ENCODE data around the gene SERPINA9. TPM values are rescaled to one million over a fixed set of nuclear protein-coding genes. Genes with fewer than 3 reads are reported as not detected.
A peak's percentile ranks its signal among the peaks of the same experiment; 100 is the strongest.

The SERPINA9 gene
- total RNA-seq, 2 donors from 2014 or later, result not detected

- TF ChIP-seq, protein P1, sequence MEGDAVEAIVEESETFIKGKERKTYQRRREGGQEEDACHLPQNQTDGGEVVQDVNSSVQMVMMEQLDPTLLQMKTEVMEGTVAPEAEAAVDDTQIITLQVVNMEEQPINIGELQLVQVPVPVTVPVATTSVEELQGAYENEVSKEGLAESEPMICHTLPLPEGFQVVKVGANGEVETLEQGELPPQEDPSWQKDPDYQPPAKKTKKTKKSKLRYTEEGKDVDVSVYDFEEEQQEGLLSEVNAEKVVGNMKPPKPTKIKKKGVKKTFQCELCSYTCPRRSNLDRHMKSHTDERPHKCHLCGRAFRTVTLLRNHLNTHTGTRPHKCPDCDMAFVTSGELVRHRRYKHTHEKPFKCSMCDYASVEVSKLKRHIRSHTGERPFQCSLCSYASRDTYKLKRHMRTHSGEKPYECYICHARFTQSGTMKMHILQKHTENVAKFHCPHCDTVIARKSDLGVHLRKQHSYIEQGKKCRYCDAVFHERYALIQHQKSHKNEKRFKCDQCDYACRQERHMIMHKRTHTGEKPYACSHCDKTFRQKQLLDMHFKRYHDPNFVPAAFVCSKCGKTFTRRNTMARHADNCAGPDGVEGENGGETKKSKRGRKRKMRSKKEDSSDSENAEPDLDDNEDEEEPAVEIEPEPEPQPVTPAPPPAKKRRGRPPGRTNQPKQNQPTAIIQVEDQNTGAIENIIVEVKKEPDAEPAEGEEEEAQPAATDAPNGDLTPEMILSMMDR (IDR thresholded peaks at IDR 0.05), result no peak
- no peaks in the 10 kb centered on the region for H3K9me3 ChIP-seq
- H3K27ac ChIP-seq, result no peak within 1 kb of the TSS
- no peaks in the 10 kb centered on the region for H3K27me3 ChIP-seq
- DNase-seq (ENCODE audit: low spot score), result peak; percentile 26
- no peaks in the 10 kb centered on the region for H3K4me1 ChIP-seq
- H3K4me3 ChIP-seq, result no peak within 1 kb of the TSS
- no peaks in the 10 kb centered on the region for H3K36me3 ChIP-seq
These were observed 33.4 kb upstream of the SERPINA9 start, which contains the start of gene SERPINA12 for GRCh38 chr14:94509356-94509755. SERPINA12 (minus strand) TSS chr14:94509469; CDS start chr14:94498397, 11,072 bp downstream.

DNA sequence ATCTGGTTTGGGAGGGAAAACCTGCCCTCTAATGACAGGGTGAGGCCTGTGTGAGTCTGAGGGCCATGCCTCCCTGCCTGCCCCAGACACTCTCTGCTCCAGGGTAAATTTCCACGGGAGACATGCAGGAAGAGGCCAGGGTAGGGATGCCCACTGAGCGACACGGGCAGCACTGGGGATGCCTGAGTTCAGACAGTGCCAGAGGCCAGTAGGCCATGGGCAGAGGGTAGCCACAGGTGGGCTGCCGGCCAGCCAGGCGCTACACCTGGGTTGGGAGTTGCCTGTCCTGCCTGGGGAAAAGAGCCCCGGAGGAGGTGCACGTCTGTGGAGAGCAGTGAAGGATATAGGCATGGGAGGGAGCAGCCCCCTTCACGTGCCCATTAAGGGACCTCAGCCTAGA lies 29.6 kb upstream of the SERPINA9 start:
- no peaks in the 10 kb centered on the region for H3K4me1 ChIP-seq
- TF ChIP-seq, protein P1 (IDR thresholded peaks at IDR 0.05), result no peak
- H3K27me3 ChIP-seq, result no peaks in the 10 kb centered on the region
- H3K27ac ChIP-seq, result no peak overlapping the region
- no peaks in the 10 kb centered on the region for H3K9me3 ChIP-seq
- no peaks in the 10 kb centered on the region for H3K36me3 ChIP-seq
- no peak overlapping the region for H3K4me3 ChIP-seq
- DNase-seq (ENCODE audit: low spot score), result no peak

DNA sequence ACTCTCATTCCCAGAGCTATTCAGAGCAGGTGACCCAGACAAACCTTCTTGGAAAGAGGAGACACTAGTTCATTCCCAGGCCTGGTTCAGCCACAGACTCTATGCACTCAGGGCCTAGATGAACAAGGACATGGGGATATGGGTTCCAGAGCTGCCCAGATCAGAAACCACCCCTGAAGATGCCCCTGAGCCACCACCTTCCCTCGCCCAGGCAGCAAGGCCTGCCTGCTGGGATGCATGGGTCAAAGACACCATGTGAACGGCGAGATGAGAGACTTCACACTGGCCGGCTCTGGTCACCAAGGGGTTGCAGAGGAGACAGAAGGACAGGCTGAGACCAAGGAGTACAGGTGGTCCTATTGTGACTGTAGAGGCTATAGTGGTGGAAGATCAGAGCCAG lies 29.2 kb upstream of the SERPINA9 start:
- no peaks in the 10 kb centered on the region for H3K27me3 ChIP-seq
- no peak overlapping the region for H3K27ac ChIP-seq
- TF ChIP-seq, protein P1 (IDR thresholded peaks at IDR 0.05), result no peak

DNA sequence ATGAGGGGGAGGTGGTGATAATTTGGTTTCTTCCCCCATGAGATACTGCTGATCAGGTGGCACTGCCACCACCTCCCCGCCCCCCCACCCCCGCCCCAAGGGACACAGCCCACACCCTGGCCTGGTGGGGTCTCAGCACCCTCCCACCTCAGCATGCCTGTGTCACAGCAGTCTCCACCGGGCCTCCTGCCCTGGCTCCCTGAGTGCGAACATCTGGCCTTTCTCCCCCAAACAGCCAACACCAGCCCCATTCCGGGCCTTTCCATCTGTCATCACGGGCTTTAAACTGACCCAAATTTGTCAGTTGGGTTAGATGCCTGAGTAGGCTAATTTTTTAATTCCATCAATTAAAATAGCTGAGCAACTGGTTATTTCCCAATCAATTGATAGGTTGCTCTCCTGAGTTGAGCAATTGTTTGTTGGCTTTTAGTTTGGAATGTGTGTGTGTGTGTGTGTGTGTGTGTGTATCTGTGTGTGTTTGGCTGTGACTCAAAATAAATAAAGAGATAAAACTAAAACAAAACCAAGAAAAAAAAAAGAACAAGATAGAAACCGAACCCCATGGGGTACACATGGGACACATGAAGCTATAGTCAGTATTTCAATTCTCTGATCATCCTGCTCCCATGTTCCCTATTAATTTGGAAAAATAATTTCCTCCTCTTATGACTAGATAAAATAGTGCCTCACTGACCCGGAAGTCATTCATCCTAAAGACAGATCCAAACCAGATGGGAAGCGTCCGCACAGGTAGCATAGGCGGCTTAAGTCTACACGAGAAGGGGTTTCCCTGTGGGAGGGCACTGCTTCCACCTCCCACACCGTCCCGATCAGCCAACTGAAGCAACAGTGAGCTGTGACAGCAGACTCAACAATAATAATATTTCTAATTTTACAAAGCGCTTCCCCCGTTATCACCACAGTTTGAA lies 25.9 kb upstream of the SERPINA9 start:
- no peaks in the 10 kb centered on the region for H3K36me3 ChIP-seq
- TF ChIP-seq, protein P1 (IDR thresholded peaks at IDR 0.05), result no peak
- H3K9me3 ChIP-seq, result no peaks in the 10 kb centered on the region
- H3K27ac ChIP-seq, result no peak overlapping the region
- no peak for DNase-seq (ENCODE audit: low spot score)
- H3K4me3 ChIP-seq, result no peak overlapping the region
- H3K27me3 ChIP-seq, result no peaks in the 10 kb centered on the region
- no peaks in the 10 kb centered on the region for H3K4me1 ChIP-seq

More for the DNA sequence above, 29.2 kb upstream of the SERPINA9 start:
- H3K4me3 ChIP-seq, result no peak overlapping the region
- no peaks in the 10 kb centered on the region for H3K36me3 ChIP-seq
- no peaks in the 10 kb centered on the region for H3K4me1 ChIP-seq
- no peak for DNase-seq (ENCODE audit: low spot score)
- no peaks in the 10 kb centered on the region for H3K9me3 ChIP-seq

DNA sequence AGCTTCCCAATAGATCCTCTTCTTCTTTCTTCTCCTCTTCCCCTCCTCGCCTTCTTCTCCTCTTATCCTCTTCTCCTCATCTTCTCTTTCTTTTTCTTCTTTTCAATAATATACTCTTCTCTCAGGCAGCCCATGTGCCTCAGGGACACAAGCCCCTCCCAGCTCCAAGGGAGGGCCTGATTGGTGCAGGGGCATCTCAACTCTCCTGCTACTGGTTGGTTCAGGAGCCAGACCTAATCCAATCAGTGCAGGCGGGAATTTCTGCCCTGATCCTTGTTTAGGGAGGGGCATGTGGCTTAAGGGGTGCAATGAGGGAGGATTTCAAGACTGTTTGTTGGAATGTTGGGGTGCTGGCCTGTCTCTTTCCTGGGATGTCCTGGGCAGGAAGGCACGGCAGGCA lies 24.3 kb upstream of the SERPINA9 start:
- no peak overlapping the region for H3K27ac ChIP-seq
- no peak for DNase-seq (ENCODE audit: low spot score)
- H3K36me3 ChIP-seq, result no peaks in the 10 kb centered on the region
- H3K27me3 ChIP-seq, result no peaks in the 10 kb centered on the region
- no peak overlapping the region for H3K4me3 ChIP-seq
- TF ChIP-seq, protein P1 (IDR thresholded peaks at IDR 0.05), result no peak
- no peaks in the 10 kb centered on the region for H3K9me3 ChIP-seq
- H3K4me1 ChIP-seq, result no peaks in the 10 kb centered on the region
